NCI-H82 treated with DMSO at 0.1 percent for 48 hours (cell line): ENCODE results near the gene MRPL19.
A peak's percentile ranks its signal among the peaks of the same experiment; 100 is the strongest.

Experiments
- DNase-seq: peaks from one replicate; lab custom pipeline; 2025; ENCODE audit not compliant: unreplicated experiment; lab: John Stamatoyannopoulos, UW

MRPL19 gene

DNA sequence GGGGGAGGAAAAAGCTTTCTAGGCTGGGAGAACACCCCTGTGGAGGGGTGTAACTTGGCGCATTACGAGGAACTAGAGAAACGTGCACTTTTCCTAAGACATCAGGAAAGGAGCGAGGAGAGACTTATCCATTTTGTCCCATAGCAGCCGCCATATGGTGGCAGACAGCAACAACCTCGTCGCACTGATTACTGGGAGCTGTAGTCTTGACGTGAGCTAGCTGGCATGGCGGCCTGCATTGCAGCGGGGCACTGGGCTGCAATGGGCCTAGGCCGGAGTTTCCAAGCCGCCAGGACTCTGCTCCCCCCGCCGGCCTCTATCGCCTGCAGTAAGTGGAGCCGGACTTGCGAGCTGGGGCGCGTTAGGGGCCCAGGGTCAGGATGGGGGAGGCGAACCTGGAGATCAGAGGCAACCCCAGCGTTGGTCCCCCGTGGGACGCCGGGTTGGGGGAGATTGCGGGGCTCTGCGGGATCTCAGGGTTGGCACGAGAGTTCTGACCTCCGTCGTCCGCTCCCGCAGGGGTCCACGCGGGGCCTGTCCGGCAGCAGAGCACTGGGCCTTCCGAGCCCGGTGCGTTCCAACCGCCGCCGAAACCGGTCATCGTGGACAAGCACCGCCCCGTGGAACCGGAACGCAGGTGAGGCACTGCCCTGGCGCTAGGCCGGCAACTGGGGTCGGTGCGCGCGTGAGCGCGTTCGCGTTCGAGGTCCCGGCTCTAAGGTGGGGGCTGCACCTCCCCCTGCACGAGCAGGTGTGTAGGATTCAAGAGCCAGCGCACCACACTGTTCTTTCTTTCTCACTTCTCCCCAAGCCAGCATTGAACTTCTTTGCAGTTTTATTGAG lies at the start of gene MRPL19:
Gene MRPL19, plus strand, starts transcription at position 201 of the 843 bp plus-strand sequence. Its CDS starts 25 bp downstream, at position 226.
- DNase-seq, result peak; percentile 86

- DNase-seq, result no peak
Measured at GRCh38 chr2:75596784-75597183, 49.8 kb upstream of the MRPL19 start.

GRCh38 chr2:75597949-75598348 lies 48.6 kb upstream of the MRPL19 start:
- DNase-seq, result no peak

GRCh38 chr2:75598589-75599155 lies 47.9 kb upstream of the MRPL19 start:
- DNase-seq, result no peak

- no peak for DNase-seq
Measured at GRCh38 chr2:75600461-75601011, 46.0 kb upstream of the MRPL19 start.

DNA sequence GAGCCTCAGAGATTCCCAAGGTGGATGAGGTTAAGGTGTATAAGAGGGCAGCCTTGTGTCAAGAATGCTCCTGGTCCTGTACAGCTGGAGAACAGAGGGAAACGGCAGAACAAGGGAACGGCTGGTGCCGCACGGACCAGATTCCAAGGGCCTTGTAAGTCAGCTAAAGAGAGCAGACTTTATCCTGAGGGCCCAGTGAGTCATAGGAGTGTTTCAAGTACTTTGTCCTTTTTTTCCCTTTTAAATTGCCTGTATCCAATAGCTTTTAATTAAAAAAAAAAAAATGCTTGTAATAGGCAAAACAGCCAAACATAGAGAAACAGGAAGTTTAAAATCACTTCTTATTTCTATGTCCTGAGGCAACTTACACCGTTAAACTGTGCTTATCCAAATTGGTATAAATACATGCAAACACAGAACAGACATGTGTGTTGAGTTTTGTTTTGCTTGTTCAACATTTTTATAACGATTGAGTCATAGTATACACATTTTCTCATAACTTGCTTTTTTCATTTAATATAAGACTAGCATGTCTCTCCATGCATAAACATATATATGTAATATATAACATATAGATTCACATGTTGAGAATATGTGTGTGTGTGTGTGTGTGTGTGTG lies 43.8 kb upstream of the MRPL19 start:
- no peak for DNase-seq

- DNase-seq, result no peak
Measured at GRCh38 chr2:75603477-75603876, 43.1 kb upstream of the MRPL19 start.

DNA sequence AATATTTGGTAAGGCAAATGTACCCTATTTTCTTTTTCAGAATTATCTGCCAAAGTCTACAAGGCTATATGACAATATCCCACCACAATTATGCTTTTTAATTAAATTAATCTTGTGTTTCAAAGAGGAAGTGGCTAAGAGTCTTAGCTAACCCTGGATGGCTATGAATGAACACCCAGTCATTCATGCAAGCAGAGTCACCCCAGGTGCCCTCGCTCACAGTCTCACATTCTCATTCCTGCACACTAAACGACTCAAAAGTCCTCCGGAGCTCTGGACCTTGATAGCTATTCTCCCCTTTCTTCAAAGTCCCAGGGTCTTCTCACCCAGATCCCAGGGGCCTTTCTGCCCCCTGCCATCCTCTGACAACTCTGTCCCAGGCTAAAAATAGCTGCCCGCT lies 42.1 kb upstream of the MRPL19 start:
- no peak for DNase-seq

GRCh38 chr2:75605770-75606529 lies 40.6 kb upstream of the MRPL19 start:
- no peak for DNase-seq

DNA sequence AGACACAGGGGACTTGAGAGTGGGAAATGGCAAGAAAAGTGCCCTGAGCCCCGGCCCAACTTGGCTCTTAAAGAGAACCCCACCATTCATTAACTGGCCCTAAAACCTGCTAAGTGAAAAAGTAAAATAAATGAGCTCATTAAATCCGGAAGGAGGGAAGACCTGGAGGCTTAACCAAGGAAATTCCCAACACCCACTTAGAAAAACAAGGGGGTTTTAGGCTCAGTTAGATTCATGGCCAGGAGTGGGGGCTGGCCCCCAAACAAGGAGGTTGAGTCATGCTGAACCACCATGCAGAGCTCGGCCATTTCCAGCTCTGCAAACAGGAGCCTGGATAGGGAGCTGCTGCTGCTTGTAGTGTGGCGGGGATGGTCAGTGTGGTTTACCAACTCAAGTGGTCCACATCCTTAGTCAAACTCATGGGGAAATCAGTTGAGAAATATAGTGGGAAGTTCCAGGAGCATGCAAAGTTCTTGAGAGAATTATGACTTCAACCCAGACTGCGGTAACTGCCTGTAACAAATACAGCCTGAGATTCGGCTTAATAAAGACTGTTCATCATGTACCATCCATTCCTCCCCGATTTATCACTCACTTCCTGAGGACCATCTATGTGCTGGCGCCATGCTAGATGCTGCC lies 39.7 kb upstream of the MRPL19 start:
- no peak for DNase-seq

DNA sequence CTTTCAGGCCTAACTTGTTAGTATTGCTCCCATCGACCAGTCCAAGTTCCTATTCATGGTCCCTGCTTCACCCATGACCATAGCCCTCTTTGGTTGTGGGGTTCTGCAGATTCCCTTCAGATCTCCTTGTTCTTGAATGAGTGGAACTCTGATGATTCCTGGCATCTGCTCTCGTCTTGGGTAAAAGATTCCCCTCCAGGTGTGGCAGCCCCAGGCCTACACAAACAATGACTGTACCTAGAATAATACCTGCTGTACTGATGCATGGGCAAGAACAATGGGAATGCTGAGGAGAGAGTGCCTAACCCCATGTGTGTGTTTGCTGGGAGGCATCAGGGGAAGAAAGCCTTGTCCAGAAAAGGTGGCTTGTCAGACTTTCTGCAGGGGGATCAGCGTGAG lies 39.2 kb upstream of the MRPL19 start:
- no peak for DNase-seq

- no peak for DNase-seq
Measured at GRCh38 chr2:75607988-75608683, 38.4 kb upstream of the MRPL19 start.

DNA sequence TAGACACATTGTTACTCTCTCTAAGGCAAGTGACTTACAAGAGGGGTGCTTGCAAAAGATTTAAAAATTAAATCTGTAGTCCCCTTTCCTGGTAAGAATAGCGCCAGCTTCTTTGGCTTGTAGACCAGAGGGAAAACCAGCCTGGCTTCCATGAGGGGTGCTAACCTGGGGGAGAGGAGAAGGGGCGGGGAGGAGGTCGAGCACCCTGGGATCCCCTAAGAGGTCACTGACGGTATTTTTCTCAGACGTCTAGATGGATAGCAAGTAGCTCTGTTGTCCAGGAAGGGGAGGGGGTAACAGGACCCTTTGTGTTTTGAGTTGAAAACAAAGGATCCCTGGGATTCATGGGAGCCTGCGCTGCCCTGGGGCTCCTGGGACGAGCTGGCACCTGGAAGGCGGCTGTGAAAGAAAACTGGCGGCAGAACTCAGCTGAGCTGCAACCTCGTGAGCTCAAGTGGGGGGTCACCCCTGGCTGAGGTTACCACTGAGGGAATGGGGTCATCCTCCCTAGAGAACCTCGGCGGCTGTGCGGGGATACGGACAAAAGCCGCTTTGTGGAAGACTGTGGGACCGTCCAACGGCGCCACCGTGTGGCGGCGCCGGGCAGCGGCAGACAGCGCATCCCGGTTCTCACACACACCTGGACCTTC lies 37.8 kb upstream of the MRPL19 start:
- DNase-seq, result peak; percentile 3

- no peak for DNase-seq
Measured at GRCh38 chr2:75609334-75609689, 37.3 kb upstream of the MRPL19 start.

- DNase-seq, result no peak
Measured at GRCh38 chr2:75609937-75610508, 36.6 kb upstream of the MRPL19 start.

- DNase-seq, result no peak
Measured at GRCh38 chr2:75610671-75611070, 35.9 kb upstream of the MRPL19 start.

DNA sequence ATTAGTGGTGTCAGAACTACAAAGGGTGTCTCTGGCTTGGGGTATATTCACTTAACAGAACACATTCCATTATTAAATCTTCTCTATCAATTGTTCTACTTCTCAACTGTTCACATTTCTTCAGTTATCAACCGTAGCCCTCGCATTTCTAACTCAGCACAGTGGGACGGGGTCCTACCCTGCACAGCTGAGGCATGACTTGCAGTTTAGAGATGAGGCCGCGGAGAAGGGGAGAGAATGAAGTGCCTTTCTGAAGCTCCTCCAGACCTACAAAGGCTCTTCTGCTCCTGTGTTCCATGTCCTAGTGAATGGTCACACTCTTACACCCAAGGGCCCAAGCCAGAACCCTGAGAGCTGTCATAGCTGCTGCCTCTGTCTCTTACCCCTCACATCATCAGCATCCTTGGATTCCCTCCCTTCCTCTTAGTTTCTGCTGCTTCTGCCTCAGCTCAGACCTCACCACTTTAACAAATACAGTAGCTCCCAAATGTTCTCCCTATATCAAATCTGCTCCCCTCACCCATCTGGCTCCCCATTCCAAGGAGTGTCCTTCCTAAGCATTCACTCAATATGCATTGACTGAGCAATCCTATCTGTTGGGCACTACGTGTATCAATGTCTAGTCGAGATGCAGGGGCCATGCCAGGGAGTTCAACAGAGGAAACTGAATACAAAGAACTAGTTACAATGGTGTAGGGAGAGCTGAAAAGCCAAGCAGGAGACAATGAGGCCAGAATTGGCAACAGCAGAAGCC lies 34.3 kb upstream of the MRPL19 start:
- no peak for DNase-seq

DNA sequence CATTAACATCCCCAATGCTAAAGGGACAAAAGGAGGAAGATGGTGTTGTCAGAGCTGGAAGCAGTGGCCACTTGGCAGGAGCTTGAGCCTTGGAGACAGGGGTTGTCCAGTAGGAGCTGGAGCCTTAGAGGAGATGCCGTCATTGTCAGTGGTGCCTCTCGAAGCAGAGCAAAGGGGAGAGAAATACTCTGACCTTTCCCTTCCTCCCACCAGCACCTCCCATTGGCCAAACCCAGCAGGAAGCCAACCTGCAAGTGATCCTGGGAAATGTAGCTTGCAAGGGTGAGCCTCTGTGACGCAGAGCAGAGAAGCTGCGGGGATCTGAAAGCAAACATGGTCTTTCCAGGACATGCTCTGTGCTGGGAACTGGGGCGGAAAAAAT lies 33.7 kb upstream of the MRPL19 start:
- no peak for DNase-seq
